Measurements from ENCODE around the gene MERTK. TPM values are rescaled to one million over a fixed set of nuclear protein-coding genes. Genes with fewer than 3 reads are reported as not detected.

Gene MERTK
- total and polyA plus RNA-seq, 2 donors from 2014 or later, result 9.2 to 32.2 TPM

DNA sequence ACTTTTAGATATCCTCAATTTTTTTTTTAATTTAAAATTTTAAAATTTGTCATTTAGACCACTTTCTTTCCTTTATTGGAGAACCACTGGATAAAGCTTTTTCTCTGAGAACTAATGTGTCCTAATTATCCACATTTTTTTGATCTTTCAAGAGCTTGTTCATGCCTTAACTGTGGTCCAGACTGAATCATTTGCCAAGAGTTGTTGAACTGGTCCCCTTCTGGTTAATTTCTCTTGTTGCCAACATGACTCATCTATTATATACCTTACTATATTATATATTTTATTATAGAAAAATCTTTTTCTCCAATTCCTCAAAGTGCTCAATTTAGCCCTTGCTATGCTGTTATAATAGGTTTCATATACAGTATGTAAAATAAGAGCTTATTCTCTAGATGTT lies 103.5 kb downstream of the MERTK start:
- no peak for FAIRE-seq

DNA sequence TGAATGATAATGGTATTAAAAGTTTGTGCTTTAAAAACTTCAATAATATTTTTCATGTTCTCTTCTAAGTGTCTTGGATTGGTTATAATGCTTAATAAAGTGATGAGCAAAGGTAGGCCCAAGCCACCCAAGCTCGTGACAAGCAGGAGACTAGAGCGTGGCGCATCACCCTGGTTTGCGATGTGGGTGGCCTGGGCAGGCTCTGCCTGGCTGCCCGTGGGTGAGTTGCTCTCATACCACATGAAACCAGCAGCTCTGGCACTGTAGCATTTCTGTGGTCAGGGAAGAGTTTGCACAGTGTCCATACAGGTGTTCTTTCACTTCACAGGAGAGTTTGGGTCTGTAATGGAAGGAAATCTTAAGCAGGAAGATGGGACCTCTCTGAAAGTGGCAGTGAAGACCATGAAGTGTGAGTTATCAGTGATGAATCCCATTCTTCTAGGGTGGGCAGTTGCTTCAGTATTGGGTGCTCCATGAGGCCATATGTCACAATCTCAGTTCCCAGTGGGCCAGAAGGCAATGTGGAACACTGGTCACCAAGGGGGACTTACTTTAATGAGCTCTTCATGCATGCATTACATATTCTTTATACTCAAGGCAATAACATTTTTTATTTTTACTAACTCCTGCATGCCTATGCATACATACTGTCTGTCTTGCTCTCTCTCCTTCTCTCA lies 105.3 kb downstream of the MERTK start:
- Histone ChIP-seq H3K4me3 (ENCODE audit: low read length in 3 of 3) (no peak overlapping the region), H3K9me3 (ENCODE audit: control insufficient read depth in 2 of 3, insufficient read depth in 1 of 3, low read length in 3 of 3) (no peaks in the 10 kb centered on the region), H3K4me1 (ENCODE audit: control insufficient read depth in 2 of 3, insufficient read depth in 2 of 3, low read depth in 1 of 3, low read length in 3 of 3) (no peaks in the 10 kb centered on the region), H3K27ac (ENCODE audit: low read depth in 2 of 2, low read length in 2 of 2) (no peak overlapping the region), H3K36me3 (ENCODE audit: control insufficient read depth in 2 of 3, insufficient read depth in 3 of 3, low read length in 3 of 3) (peaks cover 3 to 18% (median 10%) of the 10 kb centered on the region in 3 donors), H3K27me3 (ENCODE audit: control insufficient read depth, insufficient read depth, low read length) (no peaks in the 10 kb centered on the region), H3K9ac (ENCODE audit: low read length in 3 of 3) (no peak overlapping the region)
- TF ChIP-seq, protein P1, sequence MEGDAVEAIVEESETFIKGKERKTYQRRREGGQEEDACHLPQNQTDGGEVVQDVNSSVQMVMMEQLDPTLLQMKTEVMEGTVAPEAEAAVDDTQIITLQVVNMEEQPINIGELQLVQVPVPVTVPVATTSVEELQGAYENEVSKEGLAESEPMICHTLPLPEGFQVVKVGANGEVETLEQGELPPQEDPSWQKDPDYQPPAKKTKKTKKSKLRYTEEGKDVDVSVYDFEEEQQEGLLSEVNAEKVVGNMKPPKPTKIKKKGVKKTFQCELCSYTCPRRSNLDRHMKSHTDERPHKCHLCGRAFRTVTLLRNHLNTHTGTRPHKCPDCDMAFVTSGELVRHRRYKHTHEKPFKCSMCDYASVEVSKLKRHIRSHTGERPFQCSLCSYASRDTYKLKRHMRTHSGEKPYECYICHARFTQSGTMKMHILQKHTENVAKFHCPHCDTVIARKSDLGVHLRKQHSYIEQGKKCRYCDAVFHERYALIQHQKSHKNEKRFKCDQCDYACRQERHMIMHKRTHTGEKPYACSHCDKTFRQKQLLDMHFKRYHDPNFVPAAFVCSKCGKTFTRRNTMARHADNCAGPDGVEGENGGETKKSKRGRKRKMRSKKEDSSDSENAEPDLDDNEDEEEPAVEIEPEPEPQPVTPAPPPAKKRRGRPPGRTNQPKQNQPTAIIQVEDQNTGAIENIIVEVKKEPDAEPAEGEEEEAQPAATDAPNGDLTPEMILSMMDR (IDR thresholded peaks at IDR 0.05; ENCODE audit: borderline replicate concordance, extremely low read depth, insufficient read depth), result no peak
- intact Hi-C loops (cut with DNase I), result no loop called here
- no peak for DNase-seq
- FAIRE-seq, result no peak

More for the DNA sequence above, 103.5 kb downstream of the MERTK start:
- no peak for DNase-seq
- Histone ChIP-seq H3K4me1 (ENCODE audit: control insufficient read depth in 2 of 3, insufficient read depth in 2 of 3, low read depth in 1 of 3, low read length in 3 of 3) (no peaks in the 10 kb centered on the region), H3K9ac (ENCODE audit: low read length in 3 of 3) (no peak overlapping the region), H3K36me3 (ENCODE audit: control insufficient read depth in 2 of 3, insufficient read depth in 3 of 3, low read length in 3 of 3) (peaks cover 3 to 20% (median 11%) of the 10 kb centered on the region in 3 donors), H3K27ac (ENCODE audit: low read depth in 2 of 2, low read length in 2 of 2) (no peak overlapping the region), H3K9me3 (ENCODE audit: control insufficient read depth in 2 of 3, insufficient read depth in 1 of 3, low read length in 3 of 3) (no peaks in the 10 kb centered on the region), H3K4me3 (ENCODE audit: low read length in 3 of 3) (no peak overlapping the region), H3K27me3 (ENCODE audit: control insufficient read depth, insufficient read depth, low read length) (no peaks in the 10 kb centered on the region)
- intact Hi-C loops (cut with DNase I), result no loop called here
- TF ChIP-seq, protein P1 (IDR thresholded peaks at IDR 0.05; ENCODE audit: borderline replicate concordance, extremely low read depth, insufficient read depth), result no peak

DNA sequence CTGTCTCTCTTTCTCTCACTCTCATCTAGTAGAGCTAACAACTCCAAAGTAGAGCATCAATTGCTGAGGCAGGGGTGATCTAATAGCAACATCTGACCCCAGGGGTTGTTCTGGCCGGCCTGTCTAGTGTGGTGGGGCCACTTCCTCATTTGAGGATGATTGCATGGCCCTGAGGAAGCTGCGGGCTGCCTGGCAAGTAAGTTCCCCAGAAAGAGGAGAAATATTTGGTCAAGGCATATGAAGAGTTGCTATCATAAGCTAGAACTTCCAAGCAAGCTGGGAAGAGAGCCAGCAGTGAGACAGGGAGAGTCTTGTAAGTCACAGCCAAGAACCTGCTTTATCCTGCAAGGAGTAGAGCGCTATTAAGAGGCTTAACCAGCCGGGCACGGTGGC lies 105.8 kb downstream of the MERTK start:
- Histone ChIP-seq H3K27me3 (ENCODE audit: control insufficient read depth, insufficient read depth, low read length) (no peaks in the 10 kb centered on the region), H3K4me3 (ENCODE audit: low read length in 3 of 3) (no peak overlapping the region), H3K9ac (ENCODE audit: low read length in 3 of 3) (no peak overlapping the region), H3K27ac (ENCODE audit: low read depth in 2 of 2, low read length in 2 of 2) (no peak overlapping the region), H3K36me3 (ENCODE audit: control insufficient read depth in 2 of 3, insufficient read depth in 3 of 3, low read length in 3 of 3) (peaks cover 3 to 18% (median 10%) of the 10 kb centered on the region in 3 donors), H3K9me3 (ENCODE audit: control insufficient read depth in 2 of 3, insufficient read depth in 1 of 3, low read length in 3 of 3) (no peaks in the 10 kb centered on the region), H3K4me1 (ENCODE audit: control insufficient read depth in 2 of 3, insufficient read depth in 2 of 3, low read depth in 1 of 3, low read length in 3 of 3) (no peaks in the 10 kb centered on the region)
- FAIRE-seq (no peak), DNase-seq (no peak)
- intact Hi-C loops (cut with DNase I), result no loop called here
- TF ChIP-seq, protein P1 (IDR thresholded peaks at IDR 0.05; ENCODE audit: borderline replicate concordance, extremely low read depth, insufficient read depth), result no peak

Data from kidney (tissue), 14 donors.